GM19372 (cell line): Measurements from ENCODE around the gene BICD1.

ENCODE experiments used
- ATAC-seq: cut with Tn5 transposase; IDR thresholded peaks from one replicate; pipeline ENCODE4 v1.9.1; 2021; ENCODE audit warnings: mild to moderate bottlenecking, low read depth, moderate library complexity; ENCODE audit not compliant: unreplicated experiment

Gene BICD1

GRCh38 chr12:32100888-32101287 lies 5.8 kb upstream of the BICD1 start:
- no peak for ATAC-seq

- no peak for ATAC-seq
Observed at GRCh38 chr12:32102234-32102633, 4.4 kb upstream of the BICD1 start.

DNA sequence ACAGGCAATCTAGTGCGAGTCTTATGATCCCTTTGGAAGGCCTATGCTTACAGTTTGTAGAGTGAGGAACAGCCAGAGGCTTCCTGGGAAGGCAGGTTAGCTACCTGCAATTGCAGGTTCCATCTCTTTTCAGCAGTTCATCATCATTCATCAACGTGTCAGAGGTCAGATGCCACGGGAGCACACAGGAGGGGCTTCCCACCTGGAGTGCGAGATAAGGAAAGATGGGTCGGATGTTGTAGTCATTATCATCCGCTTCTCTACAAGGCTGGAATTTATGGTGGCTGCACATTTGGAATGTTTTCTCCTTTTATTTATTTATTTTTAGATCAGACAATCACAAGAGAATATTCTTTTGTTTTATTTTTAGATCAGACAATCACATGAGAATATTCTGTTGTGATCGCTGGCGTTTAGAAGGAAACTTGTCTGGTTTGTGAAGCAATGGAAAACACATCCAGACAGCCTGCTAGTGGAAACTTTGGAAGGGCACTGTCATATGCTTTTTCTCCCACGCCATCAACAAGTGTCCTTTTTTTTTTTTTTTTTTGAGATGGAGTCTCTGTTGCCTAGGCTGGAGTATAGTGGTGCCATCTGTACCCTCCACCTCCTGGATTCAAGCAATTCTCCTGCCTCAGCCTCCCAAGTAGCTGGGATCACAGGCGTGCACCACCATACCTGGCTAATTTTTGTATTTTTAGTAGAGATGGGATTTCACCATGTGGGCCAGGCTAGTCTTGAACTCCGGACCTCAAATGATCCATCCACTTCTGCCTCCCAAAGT lies 1.9 kb upstream of the BICD1 start:
- no peak for ATAC-seq

GRCh38 chr12:32105986-32106516 lies 596 bp upstream of the BICD1 start:
- no peak for ATAC-seq

DNA sequence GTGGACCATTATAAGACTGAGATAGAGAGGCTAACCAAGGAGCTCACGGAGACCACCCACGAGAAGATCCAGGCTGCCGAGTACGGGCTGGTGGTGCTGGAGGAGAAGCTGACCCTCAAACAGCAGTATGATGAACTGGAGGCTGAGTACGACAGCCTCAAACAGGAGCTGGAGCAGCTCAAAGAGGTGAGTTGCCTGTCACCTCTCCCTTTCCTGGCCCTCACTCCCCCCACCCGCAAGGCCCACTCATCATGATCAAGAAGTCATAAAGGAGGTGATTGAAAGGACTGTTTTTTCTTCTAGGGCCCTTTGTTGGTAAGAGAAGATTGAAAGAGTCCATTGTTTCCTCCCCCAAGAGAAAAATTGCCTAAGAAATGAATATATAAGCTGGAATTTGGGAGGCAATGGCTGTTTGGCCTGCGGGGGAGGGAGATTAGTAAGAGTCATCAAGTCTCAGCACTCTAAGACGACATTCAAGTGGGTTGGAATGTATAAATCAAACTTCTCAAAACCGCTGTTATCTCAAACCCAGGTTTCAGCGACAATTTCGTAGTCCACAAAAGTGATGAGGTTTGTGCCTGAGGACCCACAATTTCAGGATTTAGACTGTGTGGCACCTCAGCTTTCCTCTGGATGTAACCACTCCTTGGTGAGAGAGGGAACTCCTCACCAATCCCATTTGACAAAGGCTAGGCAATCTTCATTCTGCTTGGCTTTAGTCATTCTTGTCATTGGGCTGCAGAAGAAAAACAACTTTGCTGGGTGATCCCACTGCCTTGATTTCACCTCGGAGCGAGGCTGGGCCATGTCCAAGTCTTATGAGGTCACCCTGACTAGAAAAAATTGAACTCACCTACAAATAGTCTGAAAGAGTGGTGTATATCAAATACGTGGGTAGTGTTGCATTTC lies 966 bp downstream of the BICD1 start:
- no peak for ATAC-seq

DNA sequence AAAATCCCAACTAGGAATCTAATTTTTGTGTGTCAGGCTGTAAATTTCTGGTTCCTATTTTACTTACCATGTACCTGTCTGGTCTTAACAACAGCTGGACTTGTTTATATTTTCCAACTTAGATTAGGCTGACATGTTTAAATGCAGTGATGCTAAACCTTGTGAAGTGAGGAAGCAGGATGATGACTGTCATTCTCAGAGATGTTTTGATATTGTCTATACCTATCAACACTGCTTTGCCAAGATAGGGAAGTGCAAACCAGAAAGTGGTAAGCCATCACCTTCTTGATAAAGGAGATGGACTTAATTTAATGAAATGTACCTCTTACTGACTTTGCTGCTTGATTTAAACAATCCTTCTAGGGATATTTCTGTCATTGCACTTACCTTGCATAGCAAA lies 2.1 kb downstream of the BICD1 start:
- no peak for ATAC-seq

DNA sequence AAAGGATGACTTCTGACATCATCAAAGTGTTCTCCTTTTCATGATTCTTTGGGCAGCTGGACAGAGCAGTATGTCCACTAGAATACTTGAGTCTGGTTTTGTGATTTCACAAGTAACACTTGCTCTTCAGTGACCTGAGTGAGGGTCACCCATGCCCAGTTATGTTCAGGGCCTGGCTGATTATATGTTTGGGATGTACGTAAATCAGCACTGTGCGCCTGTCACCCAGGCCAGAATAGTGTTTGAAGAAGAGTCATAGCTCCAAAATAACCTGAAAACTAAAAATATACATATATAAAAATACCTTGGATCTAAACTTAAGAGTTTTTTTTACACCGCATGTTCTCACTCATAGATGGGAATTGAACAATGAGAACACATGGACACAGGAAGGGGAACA lies 3.8 kb downstream of the BICD1 start:
- no peak for ATAC-seq

GRCh38 chr12:32110942-32111341 lies 4.3 kb downstream of the BICD1 start:
- ATAC-seq = no peak

DNA sequence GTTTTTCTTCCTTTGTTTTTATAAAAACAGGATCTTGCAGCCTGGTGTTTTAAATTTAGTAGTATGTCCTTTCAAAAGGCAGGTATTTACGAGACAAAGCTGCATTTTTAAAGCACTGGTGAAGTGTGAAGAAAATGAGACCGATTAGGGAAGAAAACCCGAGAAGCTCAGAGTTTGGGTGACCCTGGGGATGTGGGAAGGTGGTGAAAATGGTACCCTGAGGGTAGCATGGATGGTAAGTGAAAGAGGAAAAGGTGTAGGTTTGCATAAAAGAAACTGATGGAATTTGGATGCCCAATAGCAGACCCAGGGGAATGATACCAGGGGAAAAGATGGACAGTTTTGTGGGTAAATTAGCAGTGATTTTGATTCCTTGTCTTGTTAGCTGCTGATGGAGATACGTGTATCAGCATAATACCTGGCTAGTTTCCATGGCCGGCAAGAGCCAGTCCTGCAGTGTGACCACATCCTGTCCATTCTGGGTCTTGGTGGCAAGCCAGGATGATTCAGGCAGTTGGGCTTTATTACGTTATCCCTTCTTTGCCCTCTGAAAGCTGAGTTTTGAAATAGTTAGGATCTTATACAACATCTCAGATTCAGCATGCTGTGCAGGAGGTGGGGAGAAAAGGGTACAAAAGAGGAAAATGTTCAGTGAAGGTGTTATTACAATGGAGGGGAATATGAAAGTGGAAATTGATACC lies 8.9 kb downstream of the BICD1 start:
- ATAC-seq = no peak

- no peak for ATAC-seq
Observed at GRCh38 chr12:32116897-32117296, 10.2 kb downstream of the BICD1 start.

GRCh38 chr12:32117316-32117715 lies 10.7 kb downstream of the BICD1 start:
- no peak for ATAC-seq

- ATAC-seq = no peak
Observed at GRCh38 chr12:32118806-32119205, 12.2 kb downstream of the BICD1 start.

DNA sequence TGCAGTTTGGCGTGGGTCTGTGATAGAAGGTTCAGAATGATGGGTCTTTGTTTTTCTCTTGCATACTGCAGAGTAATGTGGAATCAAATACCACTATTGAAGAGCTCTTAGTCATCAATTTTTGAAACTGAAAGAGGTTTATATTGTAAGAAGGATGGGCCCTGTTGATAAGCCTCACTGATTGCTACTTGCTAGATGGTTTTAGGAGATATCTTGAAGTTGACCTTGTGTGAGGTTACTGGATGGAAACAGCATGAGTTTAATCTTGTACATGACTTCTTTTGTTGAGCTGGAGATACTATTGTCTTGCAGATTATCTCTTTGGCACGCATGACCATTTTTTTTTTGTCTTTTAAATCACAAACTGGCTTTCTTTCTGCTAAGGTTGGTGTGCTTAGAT lies 13.8 kb downstream of the BICD1 start:
- ATAC-seq = no peak

DNA sequence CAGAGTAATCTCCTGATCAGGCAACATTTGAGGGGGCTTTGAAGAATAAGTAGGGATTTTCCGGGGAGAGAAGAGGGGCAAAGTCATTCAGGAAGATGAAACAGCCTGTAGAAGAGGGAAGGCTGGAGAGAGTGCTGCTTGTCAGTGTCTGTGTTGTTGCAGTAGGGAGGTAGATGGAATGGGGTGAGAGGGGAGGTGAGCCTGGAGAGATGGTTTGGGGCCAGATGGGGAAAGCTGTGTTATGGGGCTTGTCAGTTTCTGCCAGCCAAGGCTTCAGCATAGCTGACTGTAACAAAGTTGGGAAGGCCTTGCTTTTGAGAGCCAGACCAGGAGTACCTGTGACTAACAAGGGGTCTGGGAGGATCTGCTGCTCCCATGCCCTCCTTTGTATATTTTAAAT lies 18.0 kb downstream of the BICD1 start:
- ATAC-seq = no peak

DNA sequence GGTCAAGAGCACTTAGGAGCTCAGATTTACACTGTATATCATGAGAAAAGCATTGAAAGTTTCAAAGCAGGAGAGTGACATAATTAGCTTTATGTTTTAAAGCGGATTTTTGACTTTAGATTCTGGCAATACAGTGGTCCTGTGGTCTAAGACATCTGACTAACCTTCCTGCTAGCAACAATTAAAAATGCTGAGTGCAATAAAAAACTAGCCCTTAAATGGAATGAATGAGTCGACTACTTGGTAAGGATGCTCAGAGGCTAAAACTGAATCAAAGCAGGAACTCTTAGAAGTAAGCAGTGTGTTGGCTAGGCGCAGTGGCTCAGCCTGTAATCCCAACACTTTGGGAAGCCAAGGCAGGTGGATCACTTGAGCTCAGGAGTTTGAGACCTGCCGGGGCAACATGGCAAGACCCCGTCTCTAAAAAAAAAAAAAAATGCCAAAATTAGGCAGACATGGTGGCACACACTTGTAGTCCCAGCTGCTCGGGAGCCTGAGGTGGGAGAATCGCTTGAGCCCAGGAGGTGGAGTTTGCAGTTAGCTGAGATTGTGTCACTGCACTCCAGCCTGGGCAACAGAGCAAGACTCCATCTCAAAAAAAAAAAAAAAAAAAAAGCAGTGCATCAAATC lies 18.9 kb downstream of the BICD1 start:
- no peak for ATAC-seq

- no peak for ATAC-seq
Observed at GRCh38 chr12:32126720-32127119, 20.1 kb downstream of the BICD1 start.

DNA sequence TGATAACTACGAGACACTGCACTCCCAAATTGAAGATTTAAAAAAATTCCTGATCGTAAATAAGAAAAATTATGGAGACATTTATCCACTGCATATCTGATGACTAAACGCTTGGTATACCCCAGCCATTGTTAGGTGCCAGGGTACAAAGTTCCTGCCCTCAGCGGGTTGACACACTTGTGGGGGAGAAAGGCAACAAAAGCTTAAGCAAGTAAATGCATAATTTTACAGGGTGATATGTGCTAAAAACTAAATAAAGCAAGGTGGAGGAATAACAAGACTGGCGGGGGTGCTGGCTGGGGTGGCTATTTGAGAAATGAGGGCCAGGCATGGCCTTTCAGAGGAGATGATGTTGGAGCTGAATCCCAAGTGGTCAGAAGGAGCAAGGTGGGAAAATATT lies 25.0 kb downstream of the BICD1 start:
- ATAC-seq = no peak

DNA sequence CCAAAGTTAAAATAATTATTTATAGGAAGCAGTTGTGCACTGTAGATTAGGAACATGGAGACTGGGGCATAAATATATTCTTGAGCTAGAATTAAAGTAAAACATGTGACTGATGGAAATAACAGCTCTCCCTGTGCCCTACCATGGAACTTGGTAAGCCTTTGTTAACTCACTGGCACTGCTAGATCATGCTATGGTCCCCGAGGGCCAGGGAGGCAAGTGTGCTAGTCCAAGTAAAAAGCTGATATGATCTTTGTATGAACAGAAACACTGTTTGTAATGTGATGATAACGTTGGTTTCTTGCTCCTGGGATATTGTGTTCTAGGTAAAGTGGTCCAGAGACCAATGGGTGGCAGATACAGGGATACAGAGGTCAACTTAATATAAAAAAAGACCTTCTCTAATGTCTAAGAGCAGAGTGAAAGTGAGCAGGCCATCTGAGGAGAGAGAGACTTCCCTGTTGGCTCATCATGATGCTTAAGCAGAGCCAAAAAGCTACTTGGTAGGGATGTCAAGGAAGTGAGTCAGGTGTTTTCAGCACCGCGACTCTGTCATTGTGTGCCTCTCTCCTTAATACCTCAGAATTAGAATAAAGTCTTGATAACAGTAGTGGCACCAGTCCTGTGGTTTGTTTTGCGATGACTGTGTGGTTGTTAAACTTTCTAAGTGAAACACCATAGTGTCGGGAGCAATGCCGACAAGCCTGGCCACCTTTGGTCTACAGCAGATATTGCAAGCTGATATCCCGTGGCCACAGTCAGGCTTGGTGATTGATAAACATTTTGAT lies 27.6 kb downstream of the BICD1 start:
- ATAC-seq = peak; percentile 38

GRCh38 chr12:32135967-32136366 lies 29.3 kb downstream of the BICD1 start:
- ATAC-seq = no peak

DNA sequence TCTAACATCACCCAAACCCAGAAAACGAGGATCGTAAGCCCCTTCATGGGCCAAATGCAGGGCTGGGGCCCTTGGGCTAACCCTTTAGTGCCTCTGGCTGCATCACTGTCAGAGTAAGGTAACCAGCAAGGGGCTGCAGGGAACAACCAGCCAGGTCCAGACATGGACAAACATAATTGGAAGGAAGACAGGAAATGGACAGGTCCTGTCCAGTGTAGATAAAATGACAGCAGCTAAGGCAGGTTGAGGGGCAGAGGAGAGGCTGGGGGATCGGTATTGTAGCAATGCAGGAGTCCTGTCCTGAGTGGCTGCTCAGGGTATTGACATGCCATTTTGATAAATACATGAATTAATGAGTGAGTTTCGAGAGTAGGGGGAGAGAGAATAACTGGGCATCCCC lies 29.8 kb downstream of the BICD1 start:
- ATAC-seq = no peak
